Activated gamma-delta T cell treated with Interleukin-2 at 50 U/mL for 16 hours (primary cell): ENCODE data around the gene B3GALNT2.
"Not testable (repeated sequence)": the region's sequence is repeated elsewhere in the genome, so short reads cannot be mapped to it uniquely, and the experiment has no call there.

ENCODE experiments used
- DNase-seq: peaks from one replicate; pipeline ENCODE4 v3.0.0-alpha.2; 2020

Gene B3GALNT2

GRCh38 chr1:235503403-235504121 is 690 bp downstream of the B3GALNT2 start:
- no peak for DNase-seq

GRCh38 chr1:235502601-235503402 is 1.4 kb downstream of the B3GALNT2 start:
- DNase-seq = no peak

GRCh38 chr1:235500971-235501540 is 3.2 kb downstream of the B3GALNT2 start:
- no peak for DNase-seq

- no peak for DNase-seq
These were observed 8.7 kb downstream of the B3GALNT2 start for GRCh38 chr1:235495551-235495950.

GRCh38 chr1:235495030-235495429 is 9.2 kb downstream of the B3GALNT2 start:
- no peak for DNase-seq

GRCh38 chr1:235494531-235494930 is 9.7 kb downstream of the B3GALNT2 start:
- no peak for DNase-seq

- no peak for DNase-seq
These were observed 12.6 kb downstream of the B3GALNT2 start for GRCh38 chr1:235491644-235492043.

- DNase-seq = no peak
These were observed 17.9 kb downstream of the B3GALNT2 start for GRCh38 chr1:235486321-235486720.

- no peak for DNase-seq
These were observed 18.7 kb downstream of the B3GALNT2 start for GRCh38 chr1:235485558-235485957.

- DNase-seq = no peak
These were observed 21.2 kb downstream of the B3GALNT2 start for GRCh38 chr1:235483090-235483489.

- no peak for DNase-seq
These were observed 30.4 kb downstream of the B3GALNT2 start for GRCh38 chr1:235473806-235474205.

- no peak for DNase-seq
These were observed 33.4 kb downstream of the B3GALNT2 start for GRCh38 chr1:235470741-235471439.

- not testable (repeated sequence) for DNase-seq
These were observed 34.4 kb downstream of the B3GALNT2 start for GRCh38 chr1:235469897-235470296.

- no peak for DNase-seq
These were observed 35.3 kb downstream of the B3GALNT2 start for GRCh38 chr1:235468970-235469369.

GRCh38 chr1:235468004-235468403 is 36.2 kb downstream of the B3GALNT2 start:
- DNase-seq = no peak

- no peak for DNase-seq
These were observed 39.2 kb downstream of the B3GALNT2 start for GRCh38 chr1:235465066-235465465.

- not testable (repeated sequence) for DNase-seq
These were observed 41.4 kb downstream of the B3GALNT2 start for GRCh38 chr1:235462832-235463231.

GRCh38 chr1:235461954-235462353 is 42.3 kb downstream of the B3GALNT2 start:
- DNase-seq = no peak

- no peak for DNase-seq
These were observed 43.5 kb downstream of the B3GALNT2 start for GRCh38 chr1:235460770-235461169.

GRCh38 chr1:235457856-235458255 is 46.4 kb downstream of the B3GALNT2 start:
- not testable (repeated sequence) for DNase-seq

GRCh38 chr1:235455823-235456222 is 48.4 kb downstream of the B3GALNT2 start:
- no peak for DNase-seq

- DNase-seq = no peak
These were observed 49.2 kb downstream of the B3GALNT2 start for GRCh38 chr1:235455097-235455496.

GRCh38 chr1:235454021-235454420 is 50.2 kb downstream of the B3GALNT2 start:
- DNase-seq = no peak
